Measurements from ENCODE around the gene TMEM238. TPM values are rescaled to one million over a fixed set of nuclear protein-coding genes. Genes with fewer than 3 reads are reported as not detected.

TMEM238 gene
- total RNA-seq, 2 donors from 2014 or later: 12.5 to 53.4 TPM

- TF ChIP-seq CTCF (IDR thresholded peaks at IDR 0.05) (no peak), POLR2A (IDR thresholded peaks at IDR 0.05) (no peak)
- H3K27ac ChIP-seq: no peak overlapping the region
- WGBS, 2 donors: 72 to 74% methylated on average over 17 of the region's 18 CpGs
- H3K27me3 ChIP-seq: no peaks in the 10 kb centered on the region
- H3K9me3 ChIP-seq: no peaks in the 10 kb centered on the region
- ATAC-seq: no peak
- DNase-seq: no peak
- intact Hi-C loops (cut with DNase I): no loop called here
- no peak overlapping the region for H3K4me3 ChIP-seq
- H3K36me3 ChIP-seq (replicated peaks in 1 of 2; ENCODE audit: insufficient read depth in 1 of 2, low read depth in 2 of 2): peaks cover 0 to 5% of the 10 kb centered on the region in 2 donors
- H3K4me1 ChIP-seq: peaks cover 10% of the 10 kb centered on the region
These were observed 9.0 kb upstream of the TMEM238 start for GRCh38 chr19:55392820-55393761.

DNA sequence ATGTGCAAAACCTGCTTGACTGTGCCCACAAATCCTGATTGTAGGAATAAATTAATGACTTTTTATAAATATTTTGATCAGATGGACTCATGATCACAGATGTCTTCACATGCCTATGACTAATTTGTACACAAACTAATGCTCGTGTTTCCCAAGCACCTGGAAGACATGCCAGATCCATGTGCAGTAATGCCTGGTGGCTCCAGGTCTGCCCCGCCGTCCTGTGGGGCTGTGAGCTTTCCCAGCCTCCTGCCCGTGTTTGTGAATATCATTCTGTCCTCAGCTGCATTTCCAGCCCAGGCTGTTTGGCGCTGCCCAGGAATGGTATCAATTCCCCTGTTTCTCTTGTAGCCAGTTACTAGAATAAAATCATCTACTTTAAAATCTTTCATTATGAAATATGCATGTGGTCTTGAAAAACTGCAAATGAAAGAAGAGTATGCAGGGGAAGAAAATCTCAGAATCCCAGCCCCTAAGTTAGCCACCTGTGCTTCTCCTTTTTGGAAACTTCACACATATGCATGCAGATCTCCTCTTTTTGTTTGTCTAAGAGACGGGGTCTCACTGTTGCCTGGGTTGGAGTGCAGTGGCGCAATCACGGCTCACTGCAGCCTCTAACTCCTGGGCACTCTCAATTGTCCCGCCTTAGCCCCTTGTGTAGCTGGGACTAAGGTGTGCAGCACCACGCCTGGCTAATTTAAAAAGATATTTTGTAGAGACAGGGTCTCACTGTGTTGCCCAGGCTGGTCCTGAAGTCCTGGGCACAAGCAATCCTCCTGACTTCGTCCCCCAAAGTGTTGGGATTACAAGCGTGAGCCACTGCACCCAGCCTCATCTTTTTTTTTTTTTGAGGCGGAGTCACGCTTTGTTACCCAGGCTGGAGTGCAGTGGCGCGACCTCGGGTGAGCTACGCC is 7.9 kb upstream of the TMEM238 start:
- Histone ChIP-seq H3K9me3 (no peaks in the 10 kb centered on the region), H3K27ac (no peak overlapping the region), H3K4me3 (no peak overlapping the region), H3K36me3 (replicated peaks in 1 of 2; ENCODE audit: insufficient read depth in 1 of 2, low read depth in 2 of 2) (peaks cover 0 to 8% of the 10 kb centered on the region in 2 donors), H3K27me3 (no peaks in the 10 kb centered on the region), H3K4me1 (peaks cover 22% of the 10 kb centered on the region)
- 83 to 88% methylated on average over 17 to 18 of the region's 18 CpGs for WGBS, 2 donors
- TF ChIP-seq CTCF (IDR thresholded peaks at IDR 0.05) (no peak), POLR2A (IDR thresholded peaks at IDR 0.05) (no peak)
- DNase-seq (no peak), ATAC-seq (no peak)
- intact Hi-C loops (cut with DNase I): no loop called here

DNA sequence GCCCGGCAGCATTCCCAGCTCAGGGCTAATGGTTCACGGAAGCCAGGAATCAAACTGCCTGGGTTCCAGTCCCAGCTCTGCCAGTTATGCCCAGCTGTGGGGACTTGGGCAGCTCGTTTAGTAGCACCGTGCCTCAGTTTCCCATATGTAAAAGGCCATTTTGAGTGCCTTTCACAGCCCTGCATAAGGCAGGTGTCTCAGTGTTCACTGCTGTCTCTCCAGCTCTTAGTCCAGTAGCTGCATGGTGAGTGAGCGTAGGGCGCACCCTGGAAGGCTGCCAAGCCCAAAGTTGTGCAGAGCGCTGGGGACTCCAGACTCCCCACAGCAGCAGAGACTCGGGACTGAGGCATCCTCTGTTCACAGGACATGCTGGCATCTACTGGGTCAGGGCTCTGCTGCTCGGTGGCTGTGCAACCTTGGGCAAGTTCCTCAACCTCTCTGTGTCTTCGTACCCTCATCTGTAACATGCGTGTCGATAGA is 7.1 kb upstream of the TMEM238 start:
- TF ChIP-seq POLR2A (IDR thresholded peaks at IDR 0.05) (no peak), CTCF (IDR thresholded peaks at IDR 0.05) (no peak)

DNA sequence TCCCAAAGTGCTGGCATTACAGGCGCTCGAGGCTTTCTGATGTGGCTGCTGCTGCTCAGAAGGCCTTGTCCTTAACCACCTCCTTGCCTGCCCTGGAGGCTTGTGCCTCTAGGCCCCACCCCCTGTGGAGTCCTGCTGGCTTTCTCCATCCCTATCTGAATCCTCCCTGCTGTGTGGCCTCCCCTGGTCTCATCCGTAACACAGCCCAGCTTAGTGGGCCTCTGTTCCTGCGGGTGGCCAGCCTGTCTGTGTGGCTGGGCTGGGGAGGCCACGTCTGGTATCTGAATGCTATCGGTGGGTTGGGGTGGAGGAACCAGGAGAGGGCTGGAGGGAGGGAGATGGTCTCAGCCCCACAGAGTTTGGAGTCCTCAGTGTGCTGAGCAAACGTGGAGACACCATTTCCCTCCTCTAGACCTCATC is 6.4 kb upstream of the TMEM238 start:
- peaks cover 0 to 8% of the 10 kb centered on the region in 2 donors for H3K36me3 ChIP-seq (replicated peaks in 1 of 2; ENCODE audit: insufficient read depth in 1 of 2, low read depth in 2 of 2)
- intact Hi-C loops (cut with DNase I): no loop called here
- H3K4me3 ChIP-seq: no peak overlapping the region
- 82 to 87% methylated on average over 7 of the region's 7 CpGs for WGBS, 2 donors
- H3K4me1 ChIP-seq: peaks cover 27% of the 10 kb centered on the region
- no peak for ATAC-seq
- no peak for DNase-seq
- no peaks in the 10 kb centered on the region for H3K27me3 ChIP-seq
- no peaks in the 10 kb centered on the region for H3K9me3 ChIP-seq
- no peak overlapping the region for H3K27ac ChIP-seq
- TF ChIP-seq POLR2A (IDR thresholded peaks at IDR 0.05): no peak
- no peak for TF ChIP-seq CTCF (IDR thresholded peaks at IDR 0.05)

More for the DNA sequence above, 7.1 kb upstream of the TMEM238 start:
- H3K9me3 ChIP-seq: no peaks in the 10 kb centered on the region
- ATAC-seq (no peak), DNase-seq (no peak)
- peaks cover 27% of the 10 kb centered on the region for H3K4me1 ChIP-seq
- WGBS, 2 donors: 85 to 100% methylated on average over 6 to 12 of the region's 12 CpGs
- H3K36me3 ChIP-seq (replicated peaks in 1 of 2; ENCODE audit: insufficient read depth in 1 of 2, low read depth in 2 of 2): peaks cover 0 to 8% of the 10 kb centered on the region in 2 donors
- H3K27ac ChIP-seq: no peak overlapping the region
- intact Hi-C loops (cut with DNase I): no loop called here
- H3K27me3 ChIP-seq: no peaks in the 10 kb centered on the region
- H3K4me3 ChIP-seq: no peak overlapping the region
